Osteoblast (primary cell): ENCODE data around the gene IDE. TPM values are rescaled to one million over a fixed set of nuclear protein-coding genes. Genes with fewer than 3 reads are reported as not detected.
"Not testable (repeated sequence)": the region's sequence is repeated elsewhere in the genome, so short reads cannot be mapped to it uniquely, and the experiment has no call there.

Experiments
- DNase-seq: peaks from one replicate; pipeline ENCODE4 v3.0.0; 2011; ENCODE audit warnings: low spot score, mixed read lengths; ENCODE audit not compliant: insufficient read length; ENCODE audit errors: missing footprints
- H2AFZ ChIP-seq: 2 replicates; pipeline ENCODE4 v1.6.0; 2011; ENCODE audit warnings: mild to moderate bottlenecking, low read length
- H3K27ac ChIP-seq: 2 replicates; pipeline ENCODE4 v1.5.1; 2011; ENCODE audit warnings: mild to moderate bottlenecking, low read depth, low read length, moderate library complexity
- H3K27me3 ChIP-seq: 2 replicates; pipeline ENCODE4 v1.6.0; 2012; ENCODE audit warnings: mild to moderate bottlenecking, control low read depth, inconsistent platforms, low read length, moderate library complexity; ENCODE audit not compliant: insufficient read depth
- H3K36me3 ChIP-seq: 2 replicates; pipeline ENCODE4 v1.5.1; 2011; ENCODE audit warnings: mild to moderate bottlenecking, low read length, control low read depth, moderate library complexity; ENCODE audit not compliant: insufficient read depth
- H3K4me1 ChIP-seq: 2 replicates; pipeline ENCODE4 v1.5.1; 2011; ENCODE audit warnings: mild to moderate bottlenecking, low read length, control low read depth, moderate library complexity; ENCODE audit not compliant: insufficient read depth
- H3K4me2 ChIP-seq: 2 replicates; pipeline ENCODE4 v1.6.0; 2011; ENCODE audit warnings: mild to moderate bottlenecking, low read length; ENCODE audit not compliant: insufficient read depth
- H3K4me3 ChIP-seq: fragments of 200-600 bp; sonication (generic); 3 replicates; pipeline ENCODE4 v1.5.1; 2012; ENCODE audit warnings: mild to moderate bottlenecking, low read length, inconsistent platforms; ENCODE audit not compliant: insufficient read depth
- H3K79me2 ChIP-seq: 2 replicates; pipeline ENCODE4 v1.6.0; 2012; ENCODE audit warnings: mild to moderate bottlenecking, low read length, control low read depth, inconsistent platforms; ENCODE audit not compliant: insufficient read depth
- H3K9me3 ChIP-seq: 2 replicates; pipeline ENCODE4 v1.5.1; 2011; ENCODE audit warnings: low read depth, low read length, control low read depth
- H4K20me1 ChIP-seq: 2 replicates; pipeline ENCODE4 v1.6.0; 2012; ENCODE audit warnings: mild to moderate bottlenecking, low read length, control low read depth; ENCODE audit not compliant: insufficient read depth
- CTCF ChIP-seq: IDR thresholded peaks from 2 replicates; pipeline ENCODE4 v1.5.1; 2011; ENCODE audit warnings: mild to moderate bottlenecking, low read depth, low read length, moderate library complexity; ENCODE audit errors: extremely low read depth
- total RNA-seq: library from RNA; depleted of rRNA; stranded (reverse); fragments of >200 nt; gene quantifications from 2 replicates; pipeline ENCODE4 v1.2.3, GENCODE V29; 2012

The IDE gene
- total RNA-seq, 1 donor, result 36.9 TPM

DNA sequence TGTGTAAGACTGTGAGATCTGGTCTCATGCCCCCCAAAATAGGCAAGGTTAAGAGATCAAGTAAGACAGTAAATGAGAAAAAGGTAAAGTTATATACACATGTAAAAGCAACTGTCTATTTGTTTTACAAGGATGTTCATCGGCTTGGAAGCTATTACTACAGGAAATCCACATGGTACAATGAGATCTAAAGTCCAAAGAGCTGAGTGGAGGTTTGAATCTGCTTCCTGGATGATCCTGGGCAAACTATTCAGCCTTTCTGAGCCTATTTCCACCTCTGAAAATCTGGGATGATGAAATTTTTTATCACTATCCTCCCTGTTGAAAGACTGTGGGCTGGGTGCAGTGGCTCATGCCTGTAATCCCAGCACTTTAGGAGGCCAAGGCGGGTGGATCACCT lies 123.0 kb downstream of the IDE start:
- no peaks in the 10 kb centered on the region for H3K4me1 ChIP-seq
- no peak overlapping the region for H3K4me3 ChIP-seq
- no peaks in the 10 kb centered on the region for H3K9me3 ChIP-seq
- H3K36me3 ChIP-seq, result peaks cover 26% of the 10 kb centered on the region
- no peak for TF ChIP-seq CTCF
- H2AFZ ChIP-seq, result no peak overlapping the region
- no peak for DNase-seq
- no peaks in the 10 kb centered on the region for H4K20me1 ChIP-seq
- no peaks in the 10 kb centered on the region for H3K27me3 ChIP-seq
- H3K4me2 ChIP-seq, result no peak overlapping the region
- no peak overlapping the region for H3K27ac ChIP-seq
- no peaks in the 10 kb centered on the region for H3K79me2 ChIP-seq

DNA sequence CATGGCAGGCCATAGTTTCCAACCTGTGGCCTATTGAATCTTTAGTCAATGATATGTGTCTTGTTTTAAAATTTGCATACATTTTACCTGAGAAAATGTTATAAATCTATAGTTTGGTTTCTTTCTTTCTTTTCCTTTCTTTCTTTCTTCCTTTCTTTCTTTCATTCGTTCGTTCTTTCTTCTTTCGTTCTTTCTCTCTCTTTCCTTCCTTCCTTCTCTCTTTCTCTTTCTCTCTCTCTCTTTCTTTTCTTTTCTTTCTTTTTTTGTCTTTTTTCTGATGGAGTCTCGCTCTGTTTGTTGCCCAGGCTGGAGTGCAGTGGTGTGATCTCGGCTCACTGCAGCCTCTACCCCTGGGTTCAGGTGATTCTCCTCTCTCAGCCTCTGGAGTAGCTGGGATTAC lies 133.3 kb downstream of the IDE start:
- Histone ChIP-seq H3K4me3 (no peak overlapping the region), H3K9me3 (no peaks in the 10 kb centered on the region), H4K20me1 (no peaks in the 10 kb centered on the region), H3K27me3 (no peaks in the 10 kb centered on the region), H3K4me2 (no peak overlapping the region), H3K27ac (no peak overlapping the region), H3K4me1 (no peaks in the 10 kb centered on the region), H2AFZ (no peak overlapping the region), H3K79me2 (no peaks in the 10 kb centered on the region), H3K36me3 (no peaks in the 10 kb centered on the region)
- no peak for TF ChIP-seq CTCF
- no peak for DNase-seq

DNA sequence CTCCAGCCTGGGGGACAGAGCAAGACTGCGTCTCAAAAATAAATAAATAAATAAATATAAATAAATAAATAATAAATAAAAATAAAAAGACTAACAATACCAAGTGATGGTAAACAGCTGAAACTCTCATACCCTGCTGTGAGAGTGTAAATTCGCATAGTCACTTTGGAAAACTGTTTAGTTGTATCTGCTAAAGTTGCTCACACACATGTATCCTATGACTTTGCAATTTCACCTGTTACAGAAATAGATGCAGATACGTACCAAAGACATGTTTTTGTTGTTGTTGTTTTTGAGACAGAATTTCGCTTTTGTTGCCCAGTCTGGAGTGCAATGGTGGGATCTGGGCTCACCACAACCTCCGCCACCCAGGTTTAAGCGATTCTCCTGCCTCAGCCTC lies 135.7 kb downstream of the IDE start:
- Histone ChIP-seq H3K36me3 (no peaks in the 10 kb centered on the region), H3K4me3 (no peak overlapping the region), H3K9me3 (no peaks in the 10 kb centered on the region), H3K79me2 (no peaks in the 10 kb centered on the region), H4K20me1 (no peaks in the 10 kb centered on the region), H3K27me3 (no peaks in the 10 kb centered on the region), H3K27ac (no peak overlapping the region), H2AFZ (no peak overlapping the region), H3K4me1 (no peaks in the 10 kb centered on the region), H3K4me2 (no peak overlapping the region)
- no peak for TF ChIP-seq CTCF
- no peak for DNase-seq

DNA sequence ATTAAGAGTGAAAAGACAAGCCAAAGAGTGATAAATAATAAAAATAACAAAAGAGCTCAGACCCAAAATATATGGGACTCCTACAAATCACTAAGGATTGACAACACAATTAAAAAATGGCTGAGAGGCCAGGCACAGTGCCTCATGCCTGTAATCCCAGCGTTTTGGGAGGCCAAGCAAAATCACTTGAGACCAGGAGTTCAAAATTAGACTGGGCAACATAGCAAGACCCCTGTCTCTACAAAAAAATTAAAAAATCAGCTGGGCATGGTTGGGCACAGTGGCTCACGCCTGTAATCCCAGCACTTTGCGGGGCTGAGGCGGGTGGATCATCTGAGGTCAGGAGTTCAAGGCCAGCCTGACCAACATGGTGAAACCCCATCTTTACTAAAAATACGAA lies 137.3 kb downstream of the IDE start:
- H3K27me3 ChIP-seq, result no peaks in the 10 kb centered on the region
- H3K4me2 ChIP-seq, result no peak overlapping the region
- H4K20me1 ChIP-seq, result no peaks in the 10 kb centered on the region
- no peak overlapping the region for H2AFZ ChIP-seq
- H3K27ac ChIP-seq, result no peak overlapping the region
- no peak overlapping the region for H3K4me3 ChIP-seq
- no peaks in the 10 kb centered on the region for H3K9me3 ChIP-seq
- no peaks in the 10 kb centered on the region for H3K4me1 ChIP-seq
- TF ChIP-seq CTCF, result no peak
- no peak for DNase-seq
- H3K36me3 ChIP-seq, result no peaks in the 10 kb centered on the region
- H3K79me2 ChIP-seq, result no peaks in the 10 kb centered on the region

- DNase-seq, H2AFZ ChIP-seq, H3K27ac ChIP-seq, H4K20me1 ChIP-seq, H3K4me2 ChIP-seq, H3K4me3 ChIP-seq, H3K79me2 ChIP-seq, H3K27me3 ChIP-seq, H3K36me3 ChIP-seq, H3K4me1 ChIP-seq, H3K9me3 ChIP-seq: not testable (repeated sequence)
These were observed 137.8 kb downstream of the IDE start for GRCh38 chr10:92436065-92436464.
